ENCODE results near the gene TFEC. TPM values are rescaled to one million over a fixed set of nuclear protein-coding genes. Genes with fewer than 3 reads are reported as not detected.
A peak's percentile ranks its signal among the peaks of the same experiment; 100 is the strongest.

TFEC gene
- total RNA-seq, 1 donor from 2014 or later = 41.9 TPM

- H3K4me3 ChIP-seq = no peak overlapping the region
- no peaks in the 10 kb centered on the region for H3K36me3 ChIP-seq
- DNase-seq (no peak), ATAC-seq (no peak)
- TF ChIP-seq CTCF (IDR thresholded peaks at IDR 0.05) = no peak
- intact Hi-C loops (cut with DNase I) = no loop called here
- H3K4me1 ChIP-seq = no peaks in the 10 kb centered on the region
- H3K27ac ChIP-seq = no peak overlapping the region
- H3K27me3 ChIP-seq (ENCODE audit: low read depth) = no peaks in the 10 kb centered on the region
- H3K9me3 ChIP-seq = no peaks in the 10 kb centered on the region
Measured at GRCh38 chr7:115973406-115973805, 57.2 kb downstream of the TFEC start.

- Histone ChIP-seq H3K9me3 (no peaks in the 10 kb centered on the region), H3K4me1 (no peaks in the 10 kb centered on the region), H3K4me3 (no peak overlapping the region), H3K27me3 (ENCODE audit: low read depth) (no peaks in the 10 kb centered on the region), H3K36me3 (no peaks in the 10 kb centered on the region), H3K27ac (no peak overlapping the region)
- intact Hi-C loops (cut with DNase I) = no loop called here
- no peak for ATAC-seq
- no peak for DNase-seq
- TF ChIP-seq CTCF (IDR thresholded peaks at IDR 0.05) = no peak
Measured at GRCh38 chr7:115971506-115971905, 59.1 kb downstream of the TFEC start.

GRCh38 chr7:115968596-115968995 lies 62.0 kb downstream of the TFEC start:
- DNase-seq (no peak), ATAC-seq (no peak)
- Histone ChIP-seq H3K4me3 (no peak overlapping the region), H3K4me1 (no peaks in the 10 kb centered on the region), H3K36me3 (no peaks in the 10 kb centered on the region), H3K9me3 (no peaks in the 10 kb centered on the region), H3K27ac (no peak overlapping the region), H3K27me3 (ENCODE audit: low read depth) (no peaks in the 10 kb centered on the region)
- TF ChIP-seq CTCF (IDR thresholded peaks at IDR 0.05) = no peak
- intact Hi-C loops (cut with DNase I) = no loop called here

- H3K9me3 ChIP-seq = no peaks in the 10 kb centered on the region
- TF ChIP-seq CTCF (IDR thresholded peaks at IDR 0.05) = no peak
- no peaks in the 10 kb centered on the region for H3K27me3 ChIP-seq (ENCODE audit: low read depth)
- ATAC-seq (no peak), DNase-seq (no peak)
- no peak overlapping the region for H3K4me3 ChIP-seq
- no peak overlapping the region for H3K27ac ChIP-seq
- H3K36me3 ChIP-seq = no peaks in the 10 kb centered on the region
- intact Hi-C loops (cut with DNase I) = no loop called here
- no peaks in the 10 kb centered on the region for H3K4me1 ChIP-seq
Measured at GRCh38 chr7:115968171-115968570, 62.4 kb downstream of the TFEC start.

GRCh38 chr7:115965796-115966475 lies 64.6 kb downstream of the TFEC start:
- H3K27me3 ChIP-seq (ENCODE audit: low read depth) = no peaks in the 10 kb centered on the region
- no peaks in the 10 kb centered on the region for H3K4me1 ChIP-seq
- intact Hi-C loops (cut with DNase I) = no loop called here
- no peak for TF ChIP-seq CTCF (IDR thresholded peaks at IDR 0.05)
- H3K27ac ChIP-seq = no peak overlapping the region
- no peaks in the 10 kb centered on the region for H3K36me3 ChIP-seq
- no peak overlapping the region for H3K4me3 ChIP-seq
- DNase-seq (no peak), ATAC-seq (peak in 1 of 2 donors; percentile 41)
- H3K9me3 ChIP-seq = no peaks in the 10 kb centered on the region
